Chondrocyte (in vitro differentiated cells): ENCODE measurements around the gene FRA10AC1. TPM values are rescaled to one million over a fixed set of nuclear protein-coding genes. Genes with fewer than 3 reads are reported as not detected.
A peak's percentile ranks its signal among the peaks of the same experiment; 100 is the strongest.
"Not testable (repeated sequence)": the region's sequence is repeated elsewhere in the genome, so short reads cannot be mapped to it uniquely, and the experiment has no call there.

Experiments
- DNase-seq: peaks from one replicate; pipeline ENCODE4 v3.0.0; 2021; ENCODE audit warnings: mixed read lengths, low spot score
- H3K27ac Mint-ChIP-seq: one replicate; pipeline ENCODE4 v1.8.0; 2021; ENCODE audit warnings: mild to moderate bottlenecking, moderate library complexity, mixed read lengths; ENCODE audit not compliant: unreplicated experiment
- H3K27me3 Mint-ChIP-seq: 2 replicates; pipeline ENCODE4 v1.8.0; 2021; ENCODE audit warnings: low read depth, mixed read lengths
- H3K36me3 Mint-ChIP-seq: 2 replicates; pipeline ENCODE4 v1.8.0; 2021; ENCODE audit warnings: low read depth, mixed read lengths
- H3K4me1 Mint-ChIP-seq: 2 replicates; pipeline ENCODE4 v1.8.0; 2021; ENCODE audit warnings: low read depth, mild to moderate bottlenecking, mixed read lengths
- H3K4me3 Mint-ChIP-seq: one replicate; pipeline ENCODE4 v1.8.0; 2021; ENCODE audit warnings: mild to moderate bottlenecking, moderate library complexity, mixed read lengths; ENCODE audit not compliant: unreplicated experiment
- H3K9me3 Mint-ChIP-seq: 2 replicates; pipeline ENCODE4 v1.8.0; 2021; ENCODE audit warnings: low read depth, mixed read lengths
- CTCF ChIP-seq: fragments of 200-600 bp; sonication (generic); IDR thresholded peaks from 2 replicates; pipeline ENCODE4 v1.5.0; 2021; ENCODE audit warnings: antibody characterized with exemption, mild to moderate bottlenecking, moderate library complexity
- total RNA-seq: library from RNA; stranded (reverse); gene quantifications from 3 replicates; pipeline ENCODE4 v1.2.1, GENCODE V29; 2021

FRA10AC1 gene
- total RNA-seq, 1 donor from 2014 or later, result 13.2 TPM

- H3K27me3 Mint-ChIP-seq, result no peaks in the 10 kb centered on the region
- no peak overlapping the region for H3K4me3 Mint-ChIP-seq
- no peak overlapping the region for H3K27ac Mint-ChIP-seq
- H3K36me3 Mint-ChIP-seq, result no peaks in the 10 kb centered on the region
- no peak for DNase-seq
- H3K9me3 Mint-ChIP-seq, result no peaks in the 10 kb centered on the region
- no peaks in the 10 kb centered on the region for H3K4me1 Mint-ChIP-seq
- no peak for TF ChIP-seq CTCF
These were observed 1.4 kb upstream of the FRA10AC1 start for GRCh38 chr10:93703841-93704240.

GRCh38 chr10:93703066-93703465 lies 674 bp upstream of the FRA10AC1 start:
- TF ChIP-seq CTCF, result no peak
- no peak overlapping the region for H3K27ac Mint-ChIP-seq
- H3K36me3 Mint-ChIP-seq, result no peaks in the 10 kb centered on the region
- H3K9me3 Mint-ChIP-seq, result no peaks in the 10 kb centered on the region
- no peak for DNase-seq
- H3K4me1 Mint-ChIP-seq, result no peaks in the 10 kb centered on the region
- no peak overlapping the region for H3K4me3 Mint-ChIP-seq
- no peaks in the 10 kb centered on the region for H3K27me3 Mint-ChIP-seq

- H3K4me3 Mint-ChIP-seq, result no peak overlapping the region
- H3K27ac Mint-ChIP-seq, result no peak overlapping the region
- no peaks in the 10 kb centered on the region for H3K27me3 Mint-ChIP-seq
- no peak for TF ChIP-seq CTCF
- no peak for DNase-seq
- H3K4me1 Mint-ChIP-seq, result no peaks in the 10 kb centered on the region
- H3K9me3 Mint-ChIP-seq, result no peaks in the 10 kb centered on the region
- H3K36me3 Mint-ChIP-seq, result peaks cover 4% of the 10 kb centered on the region
These were observed 554 bp downstream of the FRA10AC1 start for GRCh38 chr10:93701866-93702209.

GRCh38 chr10:93697207-93697606 lies 5.2 kb downstream of the FRA10AC1 start:
- H3K27me3 Mint-ChIP-seq, result no peaks in the 10 kb centered on the region
- no peak overlapping the region for H3K27ac Mint-ChIP-seq
- no peaks in the 10 kb centered on the region for H3K4me1 Mint-ChIP-seq
- H3K36me3 Mint-ChIP-seq, result peaks cover 14% of the 10 kb centered on the region
- peak; percentile 54 for TF ChIP-seq CTCF
- no peak for DNase-seq
- no peak overlapping the region for H3K4me3 Mint-ChIP-seq
- H3K9me3 Mint-ChIP-seq, result no peaks in the 10 kb centered on the region

GRCh38 chr10:93696582-93696981 lies 5.8 kb downstream of the FRA10AC1 start:
- not testable (repeated sequence) for H3K9me3 Mint-ChIP-seq, H3K27ac Mint-ChIP-seq, H3K4me3 Mint-ChIP-seq, DNase-seq, H3K4me1 Mint-ChIP-seq, H3K27me3 Mint-ChIP-seq
- H3K36me3 Mint-ChIP-seq, result peaks cover 14% of the 10 kb centered on the region

GRCh38 chr10:93695740-93696139 lies 6.7 kb downstream of the FRA10AC1 start:
- peaks cover 14% of the 10 kb centered on the region for H3K36me3 Mint-ChIP-seq
- H3K4me3 Mint-ChIP-seq, result no peak overlapping the region
- no peak overlapping the region for H3K27ac Mint-ChIP-seq
- TF ChIP-seq CTCF, result no peak
- no peaks in the 10 kb centered on the region for H3K27me3 Mint-ChIP-seq
- H3K4me1 Mint-ChIP-seq, result no peaks in the 10 kb centered on the region
- H3K9me3 Mint-ChIP-seq, result no peaks in the 10 kb centered on the region
- no peak for DNase-seq
